Keratinocyte (primary cell): ENCODE data around the gene COA4.

Experiments
- CTCF ChIP-seq, 3 experiments: IDR thresholded peaks in 1 of 3; conservative IDR thresholded peaks in 1 of 3; optimal IDR thresholded peaks in 1 of 3; 2 replicates in 2 of 3; 3 replicates in 1 of 3; pipeline versions ENCODE3 to v1.5.1; 2011; ENCODE audit warnings: low read length in 3 of 3, mild to moderate bottlenecking in 3 of 3, moderate library complexity in 2 of 3, control low read depth in 1 of 3, inconsistent platforms in 1 of 3; ENCODE audit not compliant: insufficient read depth in 2 of 3; ENCODE audit errors: extremely low read depth in 1 of 3
- EZH2 ChIP-seq: IDR thresholded peaks from one replicate; pipeline ENCODE4 v1.6.1; 2012; ENCODE audit warnings: inconsistent platforms, mild to moderate bottlenecking, low read length, moderate library complexity

GRCh38 chr11:73851046-73851764 lies 25.4 kb downstream of the COA4 start:
- TF ChIP-seq CTCF (optimal IDR thresholded peaks at IDR 0.05 in 1 of 3, IDR thresholded peaks at IDR 0.05 in 1 of 3, conservative IDR thresholded peaks at IDR 0.05 in 1 of 3; ENCODE audit: extremely low read depth in 1 of 3, insufficient read depth in 2 of 3, low read length in 3 of 3) (no peak), EZH2 (no peak)
